ENCODE data around the gene ZAP70. TPM values are rescaled to one million over a fixed set of nuclear protein-coding genes. Genes with fewer than 3 reads are reported as not detected.

Gene ZAP70
- total RNA-seq, 1 donor from 2014 or later = 240 TPM

DNA sequence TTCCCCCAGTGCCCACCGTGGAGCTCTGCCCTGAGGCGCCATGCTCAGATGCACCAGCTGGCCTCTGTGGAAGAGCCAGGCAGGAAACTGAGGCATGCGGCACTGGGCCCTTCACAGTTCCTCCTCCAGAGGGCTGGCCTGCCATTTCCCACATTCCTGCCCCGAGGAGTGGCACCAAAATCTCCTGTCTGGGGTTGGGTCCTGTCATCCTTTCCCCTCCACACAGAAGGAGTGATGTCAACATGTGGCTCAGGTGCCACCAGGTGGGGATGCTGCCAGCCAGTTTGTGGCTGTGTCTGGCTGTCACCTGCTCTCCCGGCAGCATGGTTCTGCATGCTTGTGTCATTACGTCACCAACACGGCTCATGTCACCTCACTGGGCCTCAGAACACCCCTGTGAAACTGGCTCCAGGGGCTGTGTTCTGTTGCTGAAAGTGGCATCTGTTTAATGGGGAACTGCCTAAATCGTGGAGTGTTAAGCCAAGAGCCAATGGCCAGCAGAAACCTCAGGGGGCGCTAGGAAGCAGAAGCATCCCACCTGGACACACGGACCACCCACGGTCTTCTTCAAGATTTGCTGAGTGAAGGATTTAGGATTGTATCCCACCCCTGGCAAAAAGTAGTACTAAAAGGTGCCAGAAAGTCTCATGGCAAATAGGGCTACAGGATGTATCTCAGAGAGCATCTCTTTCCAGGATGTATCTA lies 51.3 kb downstream of the ZAP70 start:
- H3K4me3 Mint-ChIP-seq = no peak overlapping the region
- intact Hi-C loops (cut with micrococcal nuclease) = no loop called here
- no peaks in the 10 kb centered on the region for H3K27me3 Mint-ChIP-seq
- H3K9me3 Mint-ChIP-seq = no peaks in the 10 kb centered on the region
- peaks cover 42% of the 10 kb centered on the region for H3K36me3 Mint-ChIP-seq (ENCODE audit: low read depth)
- no peak overlapping the region for H3K27ac Mint-ChIP-seq
- no peak for DNase-seq
- peaks cover 31% of the 10 kb centered on the region for H3K4me1 Mint-ChIP-seq

- H3K4me1 Mint-ChIP-seq = peaks cover 22% of the 10 kb centered on the region
- no peak overlapping the region for H3K27ac Mint-ChIP-seq
- DNase-seq = no peak
- no peaks in the 10 kb centered on the region for H3K9me3 Mint-ChIP-seq
- H3K27me3 Mint-ChIP-seq = no peaks in the 10 kb centered on the region
- H3K36me3 Mint-ChIP-seq (ENCODE audit: low read depth) = peaks cover 30% of the 10 kb centered on the region
- intact Hi-C loops (cut with micrococcal nuclease) = no loop called here
- no peak overlapping the region for H3K4me3 Mint-ChIP-seq
These were observed 52.6 kb downstream of the ZAP70 start for GRCh38 chr2:97765933-97766332.

DNA sequence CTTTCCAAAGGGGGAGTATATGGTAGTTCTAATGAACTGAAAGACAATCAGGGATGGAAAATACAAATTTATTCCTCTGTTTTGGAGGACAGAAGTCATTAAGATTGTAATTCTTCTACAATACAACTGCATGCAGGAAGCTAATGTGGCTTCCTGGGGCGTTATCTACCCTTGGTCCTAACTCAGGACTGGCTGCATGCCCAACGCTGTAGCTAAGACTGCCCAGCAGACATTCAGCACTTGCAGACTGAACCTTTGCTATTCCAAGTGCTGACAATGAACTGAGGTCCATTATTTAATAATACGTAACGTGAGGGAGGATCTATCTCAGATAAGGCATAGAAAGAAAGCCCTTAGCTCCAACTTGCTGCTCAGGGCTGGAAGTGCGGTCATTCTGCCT lies 53.2 kb downstream of the ZAP70 start:
- Mint-ChIP-seq H3K27ac (no peak overlapping the region), H3K36me3 (ENCODE audit: low read depth) (peaks cover 26% of the 10 kb centered on the region), H3K4me3 (no peak overlapping the region), H3K27me3 (no peaks in the 10 kb centered on the region), H3K4me1 (peaks cover 17% of the 10 kb centered on the region), H3K9me3 (no peaks in the 10 kb centered on the region)
- DNase-seq = no peak
- intact Hi-C loops (cut with micrococcal nuclease) = no loop called here

DNA sequence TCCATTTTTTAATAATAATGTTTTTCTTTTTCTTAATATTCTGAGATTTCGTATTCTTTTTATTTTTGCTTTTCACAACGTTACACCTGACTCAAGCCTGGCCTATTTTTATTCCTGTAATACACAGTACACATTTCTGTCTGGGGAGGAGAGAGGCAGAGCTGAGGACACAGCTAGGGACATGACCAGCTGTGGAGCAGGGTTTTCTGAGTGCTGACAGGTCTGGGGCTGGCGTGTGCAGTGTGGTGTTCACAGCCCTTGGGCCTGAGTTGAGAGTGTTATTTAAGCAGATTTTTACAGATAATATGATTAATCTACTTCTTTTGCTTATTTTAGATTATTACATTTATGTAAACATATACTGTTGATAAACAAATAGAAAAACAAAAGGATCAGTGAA lies 55.9 kb downstream of the ZAP70 start:
- peaks cover 14% of the 10 kb centered on the region for H3K36me3 Mint-ChIP-seq (ENCODE audit: low read depth)
- H3K4me3 Mint-ChIP-seq = no peak overlapping the region
- peaks cover 11% of the 10 kb centered on the region for H3K4me1 Mint-ChIP-seq
- DNase-seq = no peak
- H3K27ac Mint-ChIP-seq = no peak overlapping the region
- intact Hi-C loops (cut with micrococcal nuclease) = loop anchor here (2.0 kb wide), 1 partner anchor 23 kb away; no protein-coding TSS in a partner anchor
- no peaks in the 10 kb centered on the region for H3K9me3 Mint-ChIP-seq
- no peaks in the 10 kb centered on the region for H3K27me3 Mint-ChIP-seq

GRCh38 chr2:97769711-97770110 lies 56.3 kb downstream of the ZAP70 start:
- intact Hi-C loops (cut with micrococcal nuclease) = loop anchor here (2.0 kb wide), 1 partner anchor 23 kb away; no protein-coding TSS in a partner anchor
- peaks cover 12% of the 10 kb centered on the region for H3K4me1 Mint-ChIP-seq
- peaks cover 17% of the 10 kb centered on the region for H3K36me3 Mint-ChIP-seq (ENCODE audit: low read depth)
- H3K4me3 Mint-ChIP-seq = no peak overlapping the region
- H3K27me3 Mint-ChIP-seq = no peaks in the 10 kb centered on the region
- H3K9me3 Mint-ChIP-seq = no peaks in the 10 kb centered on the region
- H3K27ac Mint-ChIP-seq = no peak overlapping the region
- DNase-seq = no peak

- H3K27me3 Mint-ChIP-seq = no peaks in the 10 kb centered on the region
These were observed 57.1 kb downstream of the ZAP70 start for GRCh38 chr2:97770445-97770844.

GRCh38 chr2:97774425-97774824 lies 61.0 kb downstream of the ZAP70 start:
- Mint-ChIP-seq H3K4me1 (peaks cover 2% of the 10 kb centered on the region), H3K27me3 (no peaks in the 10 kb centered on the region), H3K36me3 (ENCODE audit: low read depth) (peaks cover 25% of the 10 kb centered on the region), H3K4me3 (no peak overlapping the region), H3K27ac (no peak overlapping the region), H3K9me3 (peaks cover 3% of the 10 kb centered on the region)
- intact Hi-C loops (cut with micrococcal nuclease) = no loop called here
- DNase-seq = peak; percentile 56

More at GRCh38 chr2:97770445-97770844, 57.1 kb downstream of the ZAP70 start:
- Mint-ChIP-seq H3K4me1 (peaks cover 12% of the 10 kb centered on the region), H3K9me3 (no peaks in the 10 kb centered on the region), H3K4me3 (no peak overlapping the region), H3K27ac (no peak overlapping the region), H3K36me3 (ENCODE audit: low read depth) (peaks cover 15% of the 10 kb centered on the region)
- no peak for DNase-seq
- intact Hi-C loops (cut with micrococcal nuclease) = no loop called here

DNA sequence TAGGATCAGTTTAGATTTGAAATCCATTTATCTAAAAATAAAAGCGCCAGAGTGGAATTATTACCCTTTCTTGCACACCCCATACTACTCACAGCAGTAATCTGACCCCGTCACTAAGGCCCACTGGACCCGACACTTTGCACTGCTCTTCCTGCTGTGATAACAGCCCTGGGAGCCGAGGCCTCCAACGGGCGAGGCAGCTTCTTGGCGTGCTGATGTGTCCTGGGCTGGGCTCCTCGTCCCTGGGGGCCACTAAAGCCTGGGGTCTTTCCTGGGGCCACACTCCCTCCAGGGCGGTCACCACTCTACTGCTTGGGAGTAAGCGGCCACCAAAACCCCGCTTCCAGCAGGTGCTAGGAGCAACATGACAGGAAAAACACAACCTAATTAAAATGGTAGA lies 61.7 kb downstream of the ZAP70 start:
- DNase-seq = no peak
- Mint-ChIP-seq H3K27ac (no peak overlapping the region), H3K4me3 (no peak overlapping the region), H3K36me3 (ENCODE audit: low read depth) (peaks cover 25% of the 10 kb centered on the region), H3K27me3 (no peaks in the 10 kb centered on the region), H3K4me1 (peaks cover 2% of the 10 kb centered on the region), H3K9me3 (peaks cover 3% of the 10 kb centered on the region)
- intact Hi-C loops (cut with micrococcal nuclease) = no loop called here

DNA sequence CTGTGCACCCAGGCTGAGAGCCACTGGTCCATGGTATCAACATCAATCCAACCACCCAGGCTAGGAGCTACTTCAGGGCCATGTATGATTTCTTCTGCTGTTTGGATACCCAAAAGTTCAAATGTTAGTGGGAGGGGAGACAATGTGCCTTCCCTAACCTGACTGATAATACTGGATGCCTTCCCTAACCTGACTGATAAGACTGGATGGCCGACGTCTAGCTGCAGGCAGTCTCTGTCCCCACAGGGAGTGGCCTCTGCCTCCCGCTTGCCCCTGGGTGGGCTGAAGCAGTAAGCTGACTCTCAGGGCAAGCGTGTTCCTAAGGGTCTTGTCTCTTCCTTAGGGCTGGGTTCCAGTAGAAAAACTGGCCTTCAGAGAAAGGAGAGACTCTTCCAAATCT lies 65.8 kb downstream of the ZAP70 start:
- intact Hi-C loops (cut with micrococcal nuclease) = no loop called here
- Mint-ChIP-seq H3K36me3 (ENCODE audit: low read depth) (peaks cover 28% of the 10 kb centered on the region), H3K4me3 (no peak overlapping the region), H3K27ac (no peak overlapping the region), H3K4me1 (peaks cover 2% of the 10 kb centered on the region), H3K9me3 (peaks cover 3% of the 10 kb centered on the region), H3K27me3 (no peaks in the 10 kb centered on the region)
- DNase-seq = peak; percentile 43

DNA sequence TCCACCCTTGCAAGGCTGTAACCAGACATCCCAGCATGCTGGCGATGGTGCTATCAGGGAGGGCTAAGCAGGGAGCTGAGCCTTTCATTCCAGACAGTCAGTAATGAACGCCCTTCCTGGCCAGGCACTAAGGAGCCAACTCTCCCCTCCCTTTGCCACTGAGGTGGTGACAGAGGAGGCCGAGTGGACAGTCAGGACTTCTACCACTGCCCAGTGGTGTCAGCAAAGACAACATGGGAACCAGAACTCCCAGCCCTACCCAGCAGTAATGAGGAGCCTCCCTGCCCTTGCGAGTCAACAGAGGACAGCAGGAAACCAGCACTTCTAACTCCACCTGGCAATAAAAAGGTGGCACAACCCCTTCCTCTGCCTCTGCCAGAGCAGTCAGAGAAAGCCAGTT lies 68.6 kb downstream of the ZAP70 start:
- Mint-ChIP-seq H3K27me3 (no peaks in the 10 kb centered on the region), H3K4me3 (no peak overlapping the region), H3K27ac (no peak overlapping the region), H3K4me1 (no peaks in the 10 kb centered on the region), H3K9me3 (peaks cover under 1% of the 10 kb centered on the region), H3K36me3 (ENCODE audit: low read depth) (peaks cover 18% of the 10 kb centered on the region)
- DNase-seq = peak; percentile 39
- intact Hi-C loops (cut with micrococcal nuclease) = no loop called here

DNA sequence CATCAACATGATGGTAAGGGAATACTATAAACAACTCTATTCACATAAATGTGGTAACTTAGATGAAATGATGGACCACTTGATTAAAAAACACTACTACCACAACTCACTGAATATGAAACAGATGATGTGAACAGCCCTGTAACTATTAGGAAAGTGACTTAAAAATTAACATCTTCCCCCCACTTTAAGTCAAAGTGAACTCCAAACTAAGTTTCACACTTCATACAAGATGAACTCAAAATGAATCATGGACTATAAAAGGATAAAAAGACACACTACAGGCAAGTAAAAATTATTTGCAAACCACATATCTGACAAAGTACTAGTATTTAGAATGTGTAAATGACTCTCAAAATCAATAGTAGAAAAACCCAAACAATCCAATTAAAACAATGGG lies 71.6 kb downstream of the ZAP70 start:
- H3K36me3 Mint-ChIP-seq (ENCODE audit: low read depth) = peaks cover 17% of the 10 kb centered on the region
- no peaks in the 10 kb centered on the region for H3K27me3 Mint-ChIP-seq
- no peaks in the 10 kb centered on the region for H3K9me3 Mint-ChIP-seq
- intact Hi-C loops (cut with micrococcal nuclease) = no loop called here
- peaks cover 2% of the 10 kb centered on the region for H3K4me1 Mint-ChIP-seq
- DNase-seq = no peak
- no peak overlapping the region for H3K27ac Mint-ChIP-seq
- H3K4me3 Mint-ChIP-seq = no peak overlapping the region

GRCh38 chr2:97785818-97786217 lies 72.4 kb downstream of the ZAP70 start:
- peak; percentile 22 for DNase-seq
- no peak overlapping the region for H3K27ac Mint-ChIP-seq
- no peak overlapping the region for H3K4me3 Mint-ChIP-seq
- intact Hi-C loops (cut with micrococcal nuclease) = no loop called here
- H3K9me3 Mint-ChIP-seq = no peaks in the 10 kb centered on the region
- peaks cover 16% of the 10 kb centered on the region for H3K36me3 Mint-ChIP-seq (ENCODE audit: low read depth)
- peaks cover 2% of the 10 kb centered on the region for H3K4me1 Mint-ChIP-seq
- no peaks in the 10 kb centered on the region for H3K27me3 Mint-ChIP-seq

DNA sequence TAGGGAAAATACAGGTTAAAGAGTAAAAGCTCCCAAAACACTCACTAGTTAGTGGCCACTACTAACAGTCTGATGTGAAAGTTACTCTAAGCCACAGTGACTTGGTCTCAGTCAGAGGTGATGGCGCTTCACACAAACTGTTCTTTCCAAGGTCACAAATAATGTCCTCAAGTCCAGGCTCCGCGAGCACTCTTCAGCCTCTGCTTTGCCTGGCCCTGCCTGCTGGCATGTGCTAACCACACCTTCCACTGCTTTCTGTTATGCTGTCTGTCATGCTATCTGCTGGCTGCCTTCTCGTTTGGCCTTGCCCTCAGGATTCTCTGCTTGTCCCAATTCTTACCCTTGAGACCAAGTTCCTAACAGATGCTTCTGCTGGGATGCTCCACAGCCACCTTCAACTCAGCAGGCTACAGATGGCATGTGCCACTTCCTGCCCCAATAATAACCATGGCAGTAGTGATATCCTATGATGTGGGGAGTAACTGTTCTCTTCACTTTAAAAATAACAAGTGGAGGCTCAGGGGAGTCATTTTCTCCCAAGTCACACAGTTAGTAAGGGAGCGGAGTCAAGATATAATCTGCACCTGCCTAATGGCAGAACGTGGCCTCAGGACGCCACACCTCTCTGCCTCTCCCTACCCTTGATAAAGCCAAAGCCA lies 75.7 kb downstream of the ZAP70 start:
- H3K4me3 Mint-ChIP-seq = no peak overlapping the region
- H3K36me3 Mint-ChIP-seq (ENCODE audit: low read depth) = peaks cover 32% of the 10 kb centered on the region
- no peak overlapping the region for H3K27ac Mint-ChIP-seq
- intact Hi-C loops (cut with micrococcal nuclease) = no loop called here
- H3K9me3 Mint-ChIP-seq = no peaks in the 10 kb centered on the region
- no peaks in the 10 kb centered on the region for H3K27me3 Mint-ChIP-seq
- H3K4me1 Mint-ChIP-seq = peaks cover 2% of the 10 kb centered on the region
- peak; percentile 44 for DNase-seq
